Astrocyte (in vitro differentiated cells and primary cell): ENCODE measurements around the gene ITGB3BP.

Experiments used
- EZH2 ChIP-seq: IDR thresholded peaks from 2 replicates; pipeline ENCODE4 v1.6.1; 2012; ENCODE audit warnings: mild to moderate bottlenecking, low read length, inconsistent platforms; ENCODE audit not compliant: insufficient read depth
- TF ChIP-seq, protein P1 (sequence below): IDR thresholded peaks from 2 replicates; pipeline ENCODE4 v1.5.1; 2011; ENCODE audit warnings: low read depth, mild to moderate bottlenecking, inconsistent platforms, low read length, moderate library complexity; ENCODE audit not compliant: insufficient read depth

DNA sequence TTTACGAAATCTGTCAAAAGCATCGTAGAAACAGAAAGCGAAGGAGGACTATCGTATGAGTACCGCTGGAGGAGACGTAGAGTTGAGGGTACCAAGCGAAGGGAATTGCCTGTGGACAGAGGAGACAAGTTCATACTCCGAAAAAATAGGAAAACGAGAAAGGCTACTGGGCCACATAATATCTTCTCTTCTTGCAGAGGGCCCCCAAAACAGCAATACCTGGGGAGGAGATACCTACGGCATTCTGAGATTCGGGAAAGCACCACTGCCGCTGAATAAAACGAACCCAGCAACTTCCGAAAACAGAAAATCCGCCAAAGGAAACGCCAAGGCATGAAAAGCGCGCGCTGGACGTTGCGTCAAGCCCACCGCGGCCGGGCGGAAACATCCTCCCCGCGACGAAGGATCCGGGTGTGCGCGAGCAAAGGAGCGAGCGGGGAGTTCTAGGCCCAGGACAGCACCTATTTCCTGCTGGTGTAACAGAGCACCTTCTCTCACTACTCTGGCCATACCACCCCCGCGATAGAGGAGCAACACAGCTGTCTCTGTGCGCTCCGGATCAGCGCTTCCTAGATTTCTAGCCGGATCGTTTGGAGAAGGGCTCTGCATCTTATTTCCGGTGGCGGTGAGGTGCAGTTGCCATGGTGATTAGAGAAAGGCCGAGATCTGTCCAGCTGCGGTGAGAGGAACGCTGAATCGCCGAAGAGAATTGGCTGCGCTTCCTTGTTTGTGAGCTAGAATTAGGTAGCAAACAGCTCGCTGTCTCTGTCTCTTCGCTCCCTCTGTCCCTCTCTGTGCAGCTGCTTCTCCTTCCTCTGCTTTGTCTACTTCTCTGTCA, at the start of gene ITGB3BP, which contains the start of gene EFCAB7:
- TF ChIP-seq, protein P1, sequence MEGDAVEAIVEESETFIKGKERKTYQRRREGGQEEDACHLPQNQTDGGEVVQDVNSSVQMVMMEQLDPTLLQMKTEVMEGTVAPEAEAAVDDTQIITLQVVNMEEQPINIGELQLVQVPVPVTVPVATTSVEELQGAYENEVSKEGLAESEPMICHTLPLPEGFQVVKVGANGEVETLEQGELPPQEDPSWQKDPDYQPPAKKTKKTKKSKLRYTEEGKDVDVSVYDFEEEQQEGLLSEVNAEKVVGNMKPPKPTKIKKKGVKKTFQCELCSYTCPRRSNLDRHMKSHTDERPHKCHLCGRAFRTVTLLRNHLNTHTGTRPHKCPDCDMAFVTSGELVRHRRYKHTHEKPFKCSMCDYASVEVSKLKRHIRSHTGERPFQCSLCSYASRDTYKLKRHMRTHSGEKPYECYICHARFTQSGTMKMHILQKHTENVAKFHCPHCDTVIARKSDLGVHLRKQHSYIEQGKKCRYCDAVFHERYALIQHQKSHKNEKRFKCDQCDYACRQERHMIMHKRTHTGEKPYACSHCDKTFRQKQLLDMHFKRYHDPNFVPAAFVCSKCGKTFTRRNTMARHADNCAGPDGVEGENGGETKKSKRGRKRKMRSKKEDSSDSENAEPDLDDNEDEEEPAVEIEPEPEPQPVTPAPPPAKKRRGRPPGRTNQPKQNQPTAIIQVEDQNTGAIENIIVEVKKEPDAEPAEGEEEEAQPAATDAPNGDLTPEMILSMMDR, result no peak
- TF ChIP-seq EZH2, result no peak
